CD14-positive monocyte (primary cell): ENCODE data around the gene RASSF7. TPM values are rescaled to one million over a fixed set of nuclear protein-coding genes. Genes with fewer than 3 reads are reported as not detected.

Experiments used
- DNase-seq, 3 donors: peaks; one replicate each; pipeline ENCODE4 v3.0.0-alpha.2; 2011 to 2022
- H2AFZ ChIP-seq: 2 replicates; pipeline ENCODE4 v1.6.0; 2012; ENCODE audit warnings: mild to moderate bottlenecking, low read depth, low read length, inconsistent platforms; ENCODE audit not compliant: insufficient read depth, poor library complexity, severe bottlenecking
- H3K27ac ChIP-seq, 2 donors: 1 replicate in 1 of 2; 2 replicates in 1 of 2; pipeline ENCODE4 v1.5.1; 2012 to 2013; ENCODE audit warnings: low read length in 2 of 2, control low read depth in 1 of 2, inconsistent platforms in 1 of 2, low read depth in 1 of 2, mild to moderate bottlenecking in 1 of 2
- H3K27me3 ChIP-seq, 2 donors: one replicate each; pipeline versions ENCODE4 v1.6.0 to v1.6.1; 2011 to 2013; ENCODE audit warnings: low read length in 2 of 2; ENCODE audit not compliant: control insufficient read depth in 2 of 2, insufficient read depth in 2 of 2
- H3K36me3 ChIP-seq, 2 donors: replicated peaks in 1 of 2; 1 replicate in 1 of 2; 2 replicates in 1 of 2; pipeline versions ENCODE4 v1.5.1 to v1.6.1; 2012 to 2013; ENCODE audit warnings: low read length in 2 of 2, control low read depth in 1 of 2, inconsistent platforms in 1 of 2, mild to moderate bottlenecking in 1 of 2; ENCODE audit not compliant: insufficient read depth in 2 of 2, control insufficient read depth in 1 of 2
- H3K4me1 ChIP-seq, 2 donors: 1 replicate in 1 of 2; 2 replicates in 1 of 2; pipeline versions ENCODE4 v1.5.1 to v1.6.1; 2012 to 2013; ENCODE audit warnings: low read length in 2 of 2, control low read depth in 1 of 2, inconsistent platforms in 1 of 2, mild to moderate bottlenecking in 1 of 2, moderate library complexity in 1 of 2; ENCODE audit not compliant: insufficient read depth in 2 of 2, control insufficient read depth in 1 of 2
- H3K4me2 ChIP-seq: replicated peaks from 2 replicates; pipeline ENCODE3; 2012; ENCODE audit warnings: low read length, moderate library complexity, mild to moderate bottlenecking; ENCODE audit not compliant: poor library complexity, severe bottlenecking; ENCODE audit errors: extremely low read depth
- H3K4me3 ChIP-seq, 3 experiments: fragments of 200-600 bp in 1 of 3; sonication (generic) in 1 of 3; replicated peaks in 1 of 3; 1 replicate in 2 of 3; 2 replicates in 1 of 3; pipeline ENCODE4 v1.5.1; 2011 to 2013; ENCODE audit warnings: low read length in 3 of 3, mild to moderate bottlenecking in 3 of 3, control low read depth in 2 of 3, low read depth in 2 of 3, inconsistent platforms in 1 of 3, moderate library complexity in 1 of 3
- H3K79me2 ChIP-seq: 2 replicates; pipeline ENCODE4 v1.6.0; 2012; ENCODE audit warnings: mild to moderate bottlenecking, control low read depth, inconsistent platforms, low read length, moderate library complexity; ENCODE audit not compliant: insufficient read depth
- H3K9ac ChIP-seq: 2 replicates; pipeline ENCODE4 v1.6.0; 2017; ENCODE audit warnings: low read length, mild to moderate bottlenecking; ENCODE audit not compliant: insufficient read depth, poor library complexity, severe bottlenecking
- H3K9me3 ChIP-seq, 2 donors: replicated peaks in 1 of 2; 1 replicate in 1 of 2; 2 replicates in 1 of 2; pipeline versions ENCODE4 v1.5.1 to v1.6.1; 2012 to 2013; ENCODE audit warnings: low read length in 2 of 2, control low read depth in 1 of 2; ENCODE audit not compliant: control insufficient read depth in 1 of 2, insufficient read depth in 1 of 2
- H4K20me1 ChIP-seq: 2 replicates; pipeline ENCODE4 v1.6.0; 2012; ENCODE audit warnings: mild to moderate bottlenecking, low read length, control low read depth, moderate library complexity; ENCODE audit not compliant: insufficient read depth
- H3K27ac Mint-ChIP-seq, 7 donors: one replicate each; pipeline ENCODE4 v1.8.0; 2020; ENCODE audit warnings: mild to moderate bottlenecking in 7 of 7, mixed read lengths in 7 of 7, moderate library complexity in 6 of 7, inconsistent platforms in 2 of 7
- H3K27me3 Mint-ChIP-seq, 3 donors: one replicate each; pipeline ENCODE4 v1.8.0; 2021 to 2022; ENCODE audit warnings: low read depth in 3 of 3, mild to moderate bottlenecking in 3 of 3, mixed read lengths in 3 of 3, moderate library complexity in 3 of 3, inconsistent platforms in 1 of 3
- H3K36me3 Mint-ChIP-seq, 2 donors: one replicate each; pipeline ENCODE4 v1.8.0; 2020; ENCODE audit warnings: mixed read lengths in 2 of 2, inconsistent platforms in 1 of 2, mild to moderate bottlenecking in 1 of 2
- H3K4me1 Mint-ChIP-seq: one replicate; pipeline ENCODE4 v1.8.0; 2020; ENCODE audit warnings: mild to moderate bottlenecking, mixed read lengths
- H3K4me3 Mint-ChIP-seq, 2 donors: one replicate each; pipeline ENCODE4 v1.8.0; 2020; ENCODE audit warnings: mild to moderate bottlenecking in 2 of 2, mixed read lengths in 2 of 2, moderate library complexity in 1 of 2
- H3K9me3 Mint-ChIP-seq, 7 donors: one replicate each; pipeline ENCODE4 v1.8.0; 2020 to 2022; ENCODE audit warnings: mixed read lengths in 7 of 7, mild to moderate bottlenecking in 6 of 7, moderate library complexity in 6 of 7, inconsistent platforms in 2 of 7
- WGBS: methylation state at CpG from one replicate; pipeline ENCODE4 v1.1.5; 2013; ENCODE audit warnings: missing lambda C conversion rate; ENCODE audit not compliant: insufficient coverage; 5-methylcytosine and 5-hydroxymethylcytosine counted together
- intact Hi-C, 2 donors: fragments of 100-400 bp; cut with micrococcal nuclease; formaldehyde crosslinking; loops; one replicate each; pipeline versions ENCODE4 v1.15.0 to v1.15.1; 2023
- polyA plus RNA-seq, 3 donors: library from polyadenylated mRNA; depleted of rRNA in 1 of 3; unstranded in 2 of 3; stranded (reverse) in 1 of 3; fragments of 300-500 nt in 2 of 3; fragments of >200 nt in 1 of 3; fragmentation: Illumina TruSeq in 2 of 3; gene quantifications; 1 replicate in 2 of 3; 2 replicates in 1 of 3; pipeline ENCODE4 v1.2.3, GENCODE V29; 2012 to 2021
- TF ChIP-seq, protein P1 (sequence below): fragments of 200-600 bp; IDR thresholded peaks from one replicate; pipeline ENCODE4 v1.8.0; 2022; ENCODE audit warnings: antibody characterized with exemption, mild to moderate bottlenecking

RASSF7 gene
- polyA plus RNA-seq, 3 donors, result 10.0 to 26.5 (median 12.4) TPM

DNA sequence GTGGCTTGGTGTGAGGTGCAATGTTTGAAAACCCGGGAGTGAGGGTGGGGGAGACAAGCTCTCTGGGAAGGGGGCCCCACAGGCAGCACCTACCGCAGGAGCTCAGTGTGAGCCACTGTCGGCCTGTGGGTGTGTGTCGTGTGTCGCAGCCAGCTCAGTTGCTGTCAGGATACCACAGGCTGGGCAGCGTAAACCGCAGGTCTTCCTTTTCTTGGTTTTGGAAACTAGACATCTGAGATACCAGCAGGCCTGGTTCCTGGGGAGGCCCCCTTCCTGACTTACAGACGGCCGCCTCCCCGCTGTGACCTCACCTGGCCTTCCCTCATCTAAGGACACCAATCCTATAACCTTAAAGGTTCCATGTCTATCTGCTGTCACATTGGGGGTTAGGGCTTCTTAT is 35.6 kb downstream of the RASSF7 start:
- no peaks in the 10 kb centered on the region for H3K4me1 Mint-ChIP-seq
- Histone ChIP-seq H3K27me3 (no peaks in the 10 kb centered on the region), H3K4me2 (no peak overlapping the region), H3K79me2 (peaks cover 4% of the 10 kb centered on the region), H3K4me1 (no peaks in the 10 kb centered on the region), H3K36me3 (peaks cover 88 to 94% of the 10 kb centered on the region in 2 donors), H4K20me1 (peaks cover 65% of the 10 kb centered on the region), H3K4me3 (no peak overlapping the region), H2AFZ (no peak overlapping the region), H3K27ac (no peak overlapping the region), H3K9me3 (no peaks in the 10 kb centered on the region), H3K9ac (no peak overlapping the region)
- no peak for DNase-seq
- no peaks in the 10 kb centered on the region for H3K27me3 Mint-ChIP-seq
- peaks cover 67 to 97% of the 10 kb centered on the region in 2 donors for H3K36me3 Mint-ChIP-seq
- TF ChIP-seq, protein P1, sequence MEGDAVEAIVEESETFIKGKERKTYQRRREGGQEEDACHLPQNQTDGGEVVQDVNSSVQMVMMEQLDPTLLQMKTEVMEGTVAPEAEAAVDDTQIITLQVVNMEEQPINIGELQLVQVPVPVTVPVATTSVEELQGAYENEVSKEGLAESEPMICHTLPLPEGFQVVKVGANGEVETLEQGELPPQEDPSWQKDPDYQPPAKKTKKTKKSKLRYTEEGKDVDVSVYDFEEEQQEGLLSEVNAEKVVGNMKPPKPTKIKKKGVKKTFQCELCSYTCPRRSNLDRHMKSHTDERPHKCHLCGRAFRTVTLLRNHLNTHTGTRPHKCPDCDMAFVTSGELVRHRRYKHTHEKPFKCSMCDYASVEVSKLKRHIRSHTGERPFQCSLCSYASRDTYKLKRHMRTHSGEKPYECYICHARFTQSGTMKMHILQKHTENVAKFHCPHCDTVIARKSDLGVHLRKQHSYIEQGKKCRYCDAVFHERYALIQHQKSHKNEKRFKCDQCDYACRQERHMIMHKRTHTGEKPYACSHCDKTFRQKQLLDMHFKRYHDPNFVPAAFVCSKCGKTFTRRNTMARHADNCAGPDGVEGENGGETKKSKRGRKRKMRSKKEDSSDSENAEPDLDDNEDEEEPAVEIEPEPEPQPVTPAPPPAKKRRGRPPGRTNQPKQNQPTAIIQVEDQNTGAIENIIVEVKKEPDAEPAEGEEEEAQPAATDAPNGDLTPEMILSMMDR, result no peak
- H3K27ac Mint-ChIP-seq, result peak overlapping the region in 2 of 7 donors; percentile 6 to 60
- intact Hi-C loops, result no loop called here
- no peak overlapping the region for H3K4me3 Mint-ChIP-seq
- WGBS, result 76% methylated on average over 7 of the region's 10 CpGs
- no peaks in the 10 kb centered on the region for H3K9me3 Mint-ChIP-seq

- peak overlapping the region in 1 of 7 donors; percentile 74 for H3K27ac Mint-ChIP-seq
- peaks cover 90 to 94% of the 10 kb centered on the region in 2 donors for H3K36me3 ChIP-seq
Measured at GRCh38 chr11:597166-597725, 36.5 kb downstream of the RASSF7 start.

More at GRCh38 chr11:597166-597725, 36.5 kb downstream of the RASSF7 start:
- 95% methylated on average over 21 of the region's 29 CpGs for WGBS
- H3K4me3 ChIP-seq, result no peak overlapping the region
- no peaks in the 10 kb centered on the region for H3K27me3 Mint-ChIP-seq
- no peaks in the 10 kb centered on the region for H3K27me3 ChIP-seq
- no peak overlapping the region for H3K27ac ChIP-seq
- no peaks in the 10 kb centered on the region for H3K9me3 ChIP-seq
- peaks cover 70 to 98% of the 10 kb centered on the region in 2 donors for H3K36me3 Mint-ChIP-seq
- H3K9ac ChIP-seq, result no peak overlapping the region
- intact Hi-C loops, result no loop called here
- no peak overlapping the region for H3K4me3 Mint-ChIP-seq
- no peak for DNase-seq
- H3K4me2 ChIP-seq, result no peak overlapping the region
- TF ChIP-seq, protein P1, result peak; percentile 30
- peaks cover 65% of the 10 kb centered on the region for H4K20me1 ChIP-seq
- no peaks in the 10 kb centered on the region for H3K4me1 ChIP-seq
- H3K79me2 ChIP-seq, result peaks cover 4% of the 10 kb centered on the region
- no peak overlapping the region for H2AFZ ChIP-seq
- no peaks in the 10 kb centered on the region for H3K9me3 Mint-ChIP-seq
- no peaks in the 10 kb centered on the region for H3K4me1 Mint-ChIP-seq
